GM19193 (cell line): ENCODE measurements around the gene GLOD4.

Experiments used
- POLR2A ChIP-seq: IDR thresholded peaks from 4 replicates; pipeline ENCODE4 v1.6.1; 2011; ENCODE audit not compliant: insufficient read depth, insufficient read length; ENCODE audit errors: extremely low read depth

Gene GLOD4

DNA sequence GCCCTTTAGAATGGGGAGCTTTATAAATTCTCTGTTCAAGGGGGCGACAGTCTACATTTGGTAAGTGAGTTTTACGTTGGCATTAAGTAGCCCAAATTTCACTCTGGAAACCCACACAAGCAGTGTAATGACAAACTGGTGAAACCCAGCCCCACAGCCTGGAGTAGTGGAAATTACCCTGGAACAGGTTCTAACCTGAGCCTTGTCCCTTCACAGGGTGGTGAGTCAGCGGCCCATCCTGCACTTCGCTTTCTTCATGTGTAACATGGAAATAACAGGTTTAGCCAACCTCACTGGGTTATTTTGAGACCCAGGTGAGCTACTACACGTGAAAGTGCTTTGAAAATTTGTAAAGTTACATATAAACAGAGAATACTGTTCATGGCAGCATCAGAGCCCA lies 53.2 kb downstream of the GLOD4 start:
- no peak for TF ChIP-seq POLR2A

- TF ChIP-seq POLR2A = no peak
Measured at GRCh38 chr17:726271-726919, 55.7 kb downstream of the GLOD4 start.

- TF ChIP-seq POLR2A = no peak
Measured at GRCh38 chr17:725746-726145, 56.3 kb downstream of the GLOD4 start.

GRCh38 chr17:725084-725483 lies 57.0 kb downstream of the GLOD4 start:
- TF ChIP-seq POLR2A = no peak

GRCh38 chr17:721540-721937 lies 60.5 kb downstream of the GLOD4 start:
- TF ChIP-seq POLR2A = no peak

GRCh38 chr17:720706-721539 lies 61.2 kb downstream of the GLOD4 start:
- no peak for TF ChIP-seq POLR2A

DNA sequence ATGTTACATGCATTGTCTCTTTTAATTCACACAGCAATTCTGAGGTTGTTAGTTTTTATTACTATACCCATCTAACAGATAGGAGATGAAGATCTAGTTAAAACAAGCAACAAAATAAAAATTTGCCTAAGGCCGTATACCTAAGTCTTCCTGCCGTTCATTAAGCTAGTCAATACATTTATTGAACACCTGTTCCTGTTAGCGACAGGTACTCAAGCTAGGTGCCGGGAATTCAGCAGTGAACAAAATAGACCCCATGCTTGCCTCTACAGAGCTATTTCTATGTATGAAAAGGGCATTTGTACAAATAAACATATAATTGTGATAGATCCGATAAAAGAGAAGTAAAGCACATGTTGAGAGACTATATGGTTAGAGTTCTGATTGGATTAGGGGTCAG lies 64.0 kb downstream of the GLOD4 start:
- no peak for TF ChIP-seq POLR2A
